HepG2 (cell line): ENCODE measurements around the gene MAP3K14. TPM values are rescaled to one million over a fixed set of nuclear protein-coding genes. Genes with fewer than 3 reads are reported as not detected.

Source experiments
- ATAC-seq: fragments of 200-7000 bp; cut with Tn5 transposase; 3 replicates; pipeline ENCODE4 v1.9.1; 2020; ENCODE audit warnings: mild to moderate bottlenecking, moderate library complexity
- BruUV-seq: library from RNA; stranded (reverse); fragments of 400-500 nt; replicated peaks from 2 replicates; lab custom pipeline; 2021; lab: Mats Ljungman, UMichigan
- CTCF ChIA-PET: fragments of 300-600 bp; formaldehyde crosslinking; extraction: SDS; loops from one replicate; lab custom pipeline; 2021; ENCODE audit warnings: low total read pairs, inconsistent platforms, low intra/inter-chr PET ratio; lab: Yijun Ruan, JAX
- POLR2A ChIA-PET: fragments of 350-600 bp; sonication (Branson Sonifier 250); formaldehyde crosslinking; loops from one replicate; lab custom pipeline; 2020; ENCODE audit warnings: antibody characterized with exemption, inconsistent platforms; lab: Yijun Ruan, JAX
- DNase-seq: peaks from one replicate; pipeline ENCODE4 v3.0.0-alpha.2; 2015; ENCODE audit warnings: low spot score
- FAIRE-seq: peaks from 3 replicates; lab custom pipeline; 2011; peaks lifted over from hg19 to GRCh38; lab: Jason Lieb, UNC
- H2AFZ ChIP-seq: one replicate; pipeline ENCODE4 v1.6.1; 2011; ENCODE audit warnings: low read length, inconsistent platforms
- H3K27ac ChIP-seq: fragments of 300-600 bp; 3 replicates; pipeline ENCODE4 v1.8.0; 2011; ENCODE audit warnings: mixed run types, mild to moderate bottlenecking, mixed read lengths, low read length, inconsistent platforms; ENCODE audit not compliant: insufficient read depth; ENCODE audit errors: extremely low read length
- H3K27me3 ChIP-seq, 2 experiments: fragments of 200-600 bp in 1 of 2; 2 replicates in 1 of 2; 3 replicates in 1 of 2; pipeline versions ENCODE4 v1.6.0 to v1.8.0; 2011; ENCODE audit warnings: low read length in 2 of 2, mild to moderate bottlenecking in 2 of 2, moderate library complexity in 2 of 2, inconsistent platforms in 1 of 2; ENCODE audit not compliant: insufficient read depth in 2 of 2, control insufficient read depth in 1 of 2
- H3K36me3 ChIP-seq, 2 experiments: fragments of 200-600 bp in 1 of 2; replicated peaks in 1 of 2; 2 replicates in 1 of 2; 3 replicates in 1 of 2; pipeline versions ENCODE4 v1.5.1 to v1.8.0; 2011; ENCODE audit warnings: low read length in 2 of 2, inconsistent platforms in 1 of 2; ENCODE audit not compliant: insufficient read depth in 2 of 2, control insufficient read depth in 1 of 2
- H3K4me1 ChIP-seq: 2 replicates; pipeline ENCODE4 v1.5.1; 2012; ENCODE audit warnings: low read length, inconsistent platforms; ENCODE audit not compliant: insufficient read depth
- H3K4me2 ChIP-seq: 2 replicates; pipeline ENCODE4 v1.6.0; 2011; ENCODE audit warnings: low read depth, low read length, inconsistent platforms
- H3K4me3 ChIP-seq, 3 experiments: fragments of 200-600 bp in 1 of 3; sonication (generic), shearing (Covaris generic) in 1 of 3; replicated peaks in 1 of 3; 2 replicates each; pipeline ENCODE4 v1.5.1; 2011 to 2016; ENCODE audit warnings: low read length in 3 of 3, inconsistent platforms in 2 of 3, low read depth in 2 of 3, mild to moderate bottlenecking in 2 of 3, control low read depth in 1 of 3, mixed read lengths in 1 of 3; ENCODE audit not compliant: insufficient read depth in 1 of 3
- H3K79me2 ChIP-seq: one replicate; pipeline ENCODE4 v1.6.1; 2011; ENCODE audit warnings: low read length, inconsistent platforms; ENCODE audit not compliant: insufficient read depth
- H3K9ac ChIP-seq: 2 replicates; pipeline ENCODE4 v1.6.0; 2011; ENCODE audit warnings: mild to moderate bottlenecking, low read depth, low read length, inconsistent platforms; ENCODE audit not compliant: insufficient read depth
- H3K9me3 ChIP-seq: 2 replicates; pipeline ENCODE4 v1.5.1; 2012; ENCODE audit warnings: mild to moderate bottlenecking, low read length
- H4K20me1 ChIP-seq: 2 replicates; pipeline ENCODE4 v1.6.0; 2011; ENCODE audit warnings: inconsistent platforms, mild to moderate bottlenecking, low read length, moderate library complexity; ENCODE audit not compliant: insufficient read depth
- AGO2 ChIP-seq: fragments of 200-400 bp; formaldehyde crosslinking; optimal IDR thresholded peaks from 2 replicates; pipeline ENCODE3; 2017; ENCODE audit warnings: mild to moderate bottlenecking, low read depth, low read length, moderate library complexity
- ARHGAP35 ChIP-seq: sonication (generic); formaldehyde crosslinking; IDR thresholded peaks from 2 replicates; pipeline ENCODE4 v1.9.0; 2022; ENCODE audit warnings: mild to moderate bottlenecking, inconsistent platforms, moderate library complexity, missing genetic modification reagents, borderline replicate concordance
- ARID4A ChIP-seq: sonication (generic); formaldehyde crosslinking; IDR thresholded peaks from 2 replicates; pipeline ENCODE4 v1.5.0; 2020; ENCODE audit warnings: mild to moderate bottlenecking, missing genetic modification reagents, borderline replicate concordance
- ZNF225 ChIP-seq: sonication (generic); formaldehyde crosslinking; IDR thresholded peaks from 2 replicates; pipeline ENCODE4 v1.4.0; 2020; ENCODE audit warnings: mild to moderate bottlenecking, missing genetic modification reagents
- WGBS: methylation state at CpG from one replicate; pipeline ENCODE4 v1.1.6; 2017; ENCODE audit warnings: low lambda C conversion rate; 5-methylcytosine and 5-hydroxymethylcytosine counted together
- in situ Hi-C: cut with HindIII; loops from 2 replicates; pipeline ENCODE4 v1.10.0; 2017; ENCODE audit warnings: low pct_unique_long_range_greater_than_20kb; ENCODE audit not compliant: extremely low pct_ligation_motif_present
- intact Hi-C: fragments of 100-400 bp; cut with micrococcal nuclease; formaldehyde crosslinking; loops from one replicate; pipeline ENCODE4 v1.10.0; 2022; ENCODE audit not compliant: unreplicated experiment
- polyA plus RNA-seq, 8 experiments: library from polyadenylated mRNA; depleted of rRNA in 3 of 8; stranded (reverse) in 7 of 8; unstranded in 1 of 8; fragments of >200 nt; fragmentation: Illumina TruSeq in 4 of 8; extraction: Trizol in 4 of 8; gene quantifications; 2 replicates each; pipeline versions ENCODE4 v1.2.1 to v1.2.3, GENCODE V29; 2011 to 2016; ENCODE audit warnings: low read depth in 4 of 8, missing spikeins in 1 of 8, mixed read lengths in 1 of 8; ENCODE audit not compliant: insufficient read depth in 1 of 8
- total RNA-seq, 5 experiments: library from RNA; depleted of rRNA; stranded (reverse); fragments of >200 nt; fragmentation: Illumina TruSeq; extraction: Trizol; gene quantifications; 2 replicates each; pipeline ENCODE4 v1.2.3, GENCODE V29; 2016; ENCODE audit warnings: low read depth in 1 of 5
- TF ChIP-seq, protein P1 (sequence below): sonication (generic); formaldehyde crosslinking; IDR thresholded peaks from 2 replicates; pipeline ENCODE4 v1.8.0; 2022; ENCODE audit warnings: mild to moderate bottlenecking, missing genetic modification reagents, moderate library complexity

Gene MAP3K14
- total and polyA plus RNA-seq, 2 of the 13 experiments (the other 11 are each of a cell fraction or from before 2014, with no cell fraction given): 2.6 TPM

- Histone ChIP-seq H2AFZ (no peak overlapping the region), H3K9me3 (no peaks in the 10 kb centered on the region), H3K9ac (no peak overlapping the region), H3K4me1 (no peaks in the 10 kb centered on the region), H4K20me1 (no peaks in the 10 kb centered on the region), H3K36me3 (peaks cover 23 to 40% of the 10 kb centered on the region in 2 experiments; a peak in 4 of 5 replicates), H3K79me2 (no peaks in the 10 kb centered on the region), H3K27ac (no peak overlapping the region)
- ChIA-PET POLR2A (no interaction called here), CTCF (no interaction called here)
- in situ Hi-C loops (no loop called here), intact Hi-C loops (no loop called here)
- FAIRE-seq (no peak), ATAC-seq (no peak)
- BruUV-seq: no TSS peak
- WGBS: 97% methylated on average over 6 of the region's 14 CpGs
- TF ChIP-seq ZNF225 (CRISPR knock-in tag) (no peak), ARID4A (CRISPR knock-in tag) (no peak), AGO2 (peak; percentile 71), ARHGAP35 (no peak)
- TF ChIP-seq, protein P1, sequence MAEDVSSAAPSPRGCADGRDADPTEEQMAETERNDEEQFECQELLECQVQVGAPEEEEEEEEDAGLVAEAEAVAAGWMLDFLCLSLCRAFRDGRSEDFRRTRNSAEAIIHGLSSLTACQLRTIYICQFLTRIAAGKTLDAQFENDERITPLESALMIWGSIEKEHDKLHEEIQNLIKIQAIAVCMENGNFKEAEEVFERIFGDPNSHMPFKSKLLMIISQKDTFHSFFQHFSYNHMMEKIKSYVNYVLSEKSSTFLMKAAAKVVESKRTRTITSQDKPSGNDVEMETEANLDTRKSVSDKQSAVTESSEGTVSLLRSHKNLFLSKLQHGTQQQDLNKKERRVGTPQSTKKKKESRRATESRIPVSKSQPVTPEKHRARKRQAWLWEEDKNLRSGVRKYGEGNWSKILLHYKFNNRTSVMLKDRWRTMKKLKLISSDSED (CRISPR knock-in tag): no peak
- TF ChIP-seq, all 625 proteins: peak for 1
- Histone ChIP-seq H3K4me3 (no peak overlapping the region), H3K4me2 (no peak overlapping the region), H3K27me3 (no peaks in the 10 kb centered on the region)
- DNase-seq: no peak
Measured at GRCh38 chr17:45264430-45264829, 52.4 kb downstream of the MAP3K14 start.
